Measurements from ENCODE around the gene COX20.

Gene COX20

GRCh38 chr1:244881552-244882280 is 46.3 kb downstream of the COX20 start:
- no peak for TF ChIP-seq CTCF (IDR thresholded peaks at IDR 0.05; ENCODE audit: low read depth, low read length)
- DNase-seq (ENCODE audit: low read depth in 2 of 2), result no peak
- H3K4me3 ChIP-seq (replicated peaks in 1 of 2; ENCODE audit: low read depth in 2 of 2, low read length in 2 of 2), result no peak overlapping the region

GRCh38 chr1:244887281-244887680 is 51.8 kb downstream of the COX20 start:
- TF ChIP-seq CTCF (IDR thresholded peaks at IDR 0.05; ENCODE audit: low read depth, low read length), result no peak
- no peak for DNase-seq (ENCODE audit: low read depth in 2 of 2)
- no peak overlapping the region for H3K4me3 ChIP-seq (replicated peaks in 1 of 2; ENCODE audit: low read depth in 2 of 2, low read length in 2 of 2)

- no peak for DNase-seq (ENCODE audit: low read depth in 2 of 2)
- TF ChIP-seq CTCF (IDR thresholded peaks at IDR 0.05; ENCODE audit: low read depth, low read length), result no peak
- H3K4me3 ChIP-seq (replicated peaks in 1 of 2; ENCODE audit: low read depth in 2 of 2, low read length in 2 of 2), result no peak overlapping the region
These were observed 58.4 kb downstream of the COX20 start for GRCh38 chr1:244893836-244894235.

All from cardiac fibroblast (primary cell).